H1 (cell line): ENCODE results near the gene ZFAND6. TPM values are rescaled to one million over a fixed set of nuclear protein-coding genes. Genes with fewer than 3 reads are reported as not detected.

Experiments
- EZH2 ChIP-seq: fragments of 200-600 bp; sonication (generic); IDR thresholded peaks from 2 replicates; pipeline ENCODE4 v1.7.1; 2012; ENCODE audit warnings: low read depth, mild to moderate bottlenecking, moderate library complexity, low read length, inconsistent platforms; ENCODE audit not compliant: severe bottlenecking
- JUND ChIP-seq: IDR thresholded peaks from 2 replicates; pipeline ENCODE4 v1.6.1; 2011; ENCODE audit warnings: mild to moderate bottlenecking, improper control_type of control experiment, low read length
- KDM4A ChIP-seq: IDR thresholded peaks from one replicate; pipeline ENCODE4 v1.7.1; 2012; ENCODE audit warnings: low read depth, mild to moderate bottlenecking, moderate library complexity, low read length, inconsistent platforms; ENCODE audit not compliant: severe bottlenecking
- NANOG ChIP-seq: IDR thresholded peaks from 2 replicates; pipeline ENCODE4 v1.6.1; 2011; ENCODE audit warnings: low read length, low read depth, mild to moderate bottlenecking, inconsistent platforms; ENCODE audit not compliant: insufficient read depth, poor library complexity, severe bottlenecking
- PHF8 ChIP-seq: fragments of 200-600 bp; sonication (generic); conservative IDR thresholded peaks from 2 replicates; pipeline ENCODE4 v1.7.1; 2012; ENCODE audit warnings: low read depth, mild to moderate bottlenecking, inconsistent platforms, low read length, moderate library complexity
- RBBP5 ChIP-seq: IDR thresholded peaks from 2 replicates; pipeline ENCODE4 v1.7.1; 2012; ENCODE audit warnings: low read depth, mild to moderate bottlenecking, inconsistent platforms, low read length, moderate library complexity, borderline replicate concordance
- RFX5 ChIP-seq: IDR thresholded peaks from 2 replicates; pipeline ENCODE4 v1.6.1; 2011; ENCODE audit warnings: low read depth, low read length, improper control_type of control experiment, borderline replicate concordance
- YY1 ChIP-seq: IDR thresholded peaks from 2 replicates; pipeline ENCODE4 v1.6.1; 2011; ENCODE audit warnings: low read depth, mild to moderate bottlenecking, low read length
- polyA plus RNA-seq, 7 experiments: library from polyadenylated mRNA; depleted of rRNA in 3 of 7; stranded (reverse) in 5 of 7; unstranded in 2 of 7; fragments of >200 nt in 5 of 7; fragments of 200-250 nt in 2 of 7; gene quantifications; 1 replicate in 5 of 7; 2 replicates in 1 of 7; 4 replicates in 1 of 7; pipeline versions ENCODE4 v1.2.1 to v1.2.3, GENCODE V29; 2011 to 2013; ENCODE audit warnings: missing spikeins in 2 of 7, mixed read lengths in 2 of 7
- total RNA-seq: library from RNA; stranded (reverse); fragmentation: NEBNext Ultra II Directional; extraction: Animal tissue kit (Norgen Biotek cat#: 25700); gene quantifications from 2 replicates; pipeline ENCODE4 v1.2.1, GENCODE V29; 2021
- TF ChIP-seq, protein P1 (sequence below): fragments of 300-600 bp; sonication (generic); IDR thresholded peaks from 2 replicates; pipeline ENCODE4 v1.7.1; 2012; ENCODE audit warnings: low read length, moderate library complexity, mild to moderate bottlenecking, inconsistent platforms; ENCODE audit not compliant: insufficient replicate concordance

ZFAND6 gene
- total and polyA plus RNA-seq, 2 of the 8 experiments (the other 6 are each of a cell fraction or from before 2014, with no cell fraction given): 136 to 237 TPM

GRCh38 chr15:80058851-80059785 is at the start of gene ZFAND6 (continued):
- TF ChIP-seq, protein P1, sequence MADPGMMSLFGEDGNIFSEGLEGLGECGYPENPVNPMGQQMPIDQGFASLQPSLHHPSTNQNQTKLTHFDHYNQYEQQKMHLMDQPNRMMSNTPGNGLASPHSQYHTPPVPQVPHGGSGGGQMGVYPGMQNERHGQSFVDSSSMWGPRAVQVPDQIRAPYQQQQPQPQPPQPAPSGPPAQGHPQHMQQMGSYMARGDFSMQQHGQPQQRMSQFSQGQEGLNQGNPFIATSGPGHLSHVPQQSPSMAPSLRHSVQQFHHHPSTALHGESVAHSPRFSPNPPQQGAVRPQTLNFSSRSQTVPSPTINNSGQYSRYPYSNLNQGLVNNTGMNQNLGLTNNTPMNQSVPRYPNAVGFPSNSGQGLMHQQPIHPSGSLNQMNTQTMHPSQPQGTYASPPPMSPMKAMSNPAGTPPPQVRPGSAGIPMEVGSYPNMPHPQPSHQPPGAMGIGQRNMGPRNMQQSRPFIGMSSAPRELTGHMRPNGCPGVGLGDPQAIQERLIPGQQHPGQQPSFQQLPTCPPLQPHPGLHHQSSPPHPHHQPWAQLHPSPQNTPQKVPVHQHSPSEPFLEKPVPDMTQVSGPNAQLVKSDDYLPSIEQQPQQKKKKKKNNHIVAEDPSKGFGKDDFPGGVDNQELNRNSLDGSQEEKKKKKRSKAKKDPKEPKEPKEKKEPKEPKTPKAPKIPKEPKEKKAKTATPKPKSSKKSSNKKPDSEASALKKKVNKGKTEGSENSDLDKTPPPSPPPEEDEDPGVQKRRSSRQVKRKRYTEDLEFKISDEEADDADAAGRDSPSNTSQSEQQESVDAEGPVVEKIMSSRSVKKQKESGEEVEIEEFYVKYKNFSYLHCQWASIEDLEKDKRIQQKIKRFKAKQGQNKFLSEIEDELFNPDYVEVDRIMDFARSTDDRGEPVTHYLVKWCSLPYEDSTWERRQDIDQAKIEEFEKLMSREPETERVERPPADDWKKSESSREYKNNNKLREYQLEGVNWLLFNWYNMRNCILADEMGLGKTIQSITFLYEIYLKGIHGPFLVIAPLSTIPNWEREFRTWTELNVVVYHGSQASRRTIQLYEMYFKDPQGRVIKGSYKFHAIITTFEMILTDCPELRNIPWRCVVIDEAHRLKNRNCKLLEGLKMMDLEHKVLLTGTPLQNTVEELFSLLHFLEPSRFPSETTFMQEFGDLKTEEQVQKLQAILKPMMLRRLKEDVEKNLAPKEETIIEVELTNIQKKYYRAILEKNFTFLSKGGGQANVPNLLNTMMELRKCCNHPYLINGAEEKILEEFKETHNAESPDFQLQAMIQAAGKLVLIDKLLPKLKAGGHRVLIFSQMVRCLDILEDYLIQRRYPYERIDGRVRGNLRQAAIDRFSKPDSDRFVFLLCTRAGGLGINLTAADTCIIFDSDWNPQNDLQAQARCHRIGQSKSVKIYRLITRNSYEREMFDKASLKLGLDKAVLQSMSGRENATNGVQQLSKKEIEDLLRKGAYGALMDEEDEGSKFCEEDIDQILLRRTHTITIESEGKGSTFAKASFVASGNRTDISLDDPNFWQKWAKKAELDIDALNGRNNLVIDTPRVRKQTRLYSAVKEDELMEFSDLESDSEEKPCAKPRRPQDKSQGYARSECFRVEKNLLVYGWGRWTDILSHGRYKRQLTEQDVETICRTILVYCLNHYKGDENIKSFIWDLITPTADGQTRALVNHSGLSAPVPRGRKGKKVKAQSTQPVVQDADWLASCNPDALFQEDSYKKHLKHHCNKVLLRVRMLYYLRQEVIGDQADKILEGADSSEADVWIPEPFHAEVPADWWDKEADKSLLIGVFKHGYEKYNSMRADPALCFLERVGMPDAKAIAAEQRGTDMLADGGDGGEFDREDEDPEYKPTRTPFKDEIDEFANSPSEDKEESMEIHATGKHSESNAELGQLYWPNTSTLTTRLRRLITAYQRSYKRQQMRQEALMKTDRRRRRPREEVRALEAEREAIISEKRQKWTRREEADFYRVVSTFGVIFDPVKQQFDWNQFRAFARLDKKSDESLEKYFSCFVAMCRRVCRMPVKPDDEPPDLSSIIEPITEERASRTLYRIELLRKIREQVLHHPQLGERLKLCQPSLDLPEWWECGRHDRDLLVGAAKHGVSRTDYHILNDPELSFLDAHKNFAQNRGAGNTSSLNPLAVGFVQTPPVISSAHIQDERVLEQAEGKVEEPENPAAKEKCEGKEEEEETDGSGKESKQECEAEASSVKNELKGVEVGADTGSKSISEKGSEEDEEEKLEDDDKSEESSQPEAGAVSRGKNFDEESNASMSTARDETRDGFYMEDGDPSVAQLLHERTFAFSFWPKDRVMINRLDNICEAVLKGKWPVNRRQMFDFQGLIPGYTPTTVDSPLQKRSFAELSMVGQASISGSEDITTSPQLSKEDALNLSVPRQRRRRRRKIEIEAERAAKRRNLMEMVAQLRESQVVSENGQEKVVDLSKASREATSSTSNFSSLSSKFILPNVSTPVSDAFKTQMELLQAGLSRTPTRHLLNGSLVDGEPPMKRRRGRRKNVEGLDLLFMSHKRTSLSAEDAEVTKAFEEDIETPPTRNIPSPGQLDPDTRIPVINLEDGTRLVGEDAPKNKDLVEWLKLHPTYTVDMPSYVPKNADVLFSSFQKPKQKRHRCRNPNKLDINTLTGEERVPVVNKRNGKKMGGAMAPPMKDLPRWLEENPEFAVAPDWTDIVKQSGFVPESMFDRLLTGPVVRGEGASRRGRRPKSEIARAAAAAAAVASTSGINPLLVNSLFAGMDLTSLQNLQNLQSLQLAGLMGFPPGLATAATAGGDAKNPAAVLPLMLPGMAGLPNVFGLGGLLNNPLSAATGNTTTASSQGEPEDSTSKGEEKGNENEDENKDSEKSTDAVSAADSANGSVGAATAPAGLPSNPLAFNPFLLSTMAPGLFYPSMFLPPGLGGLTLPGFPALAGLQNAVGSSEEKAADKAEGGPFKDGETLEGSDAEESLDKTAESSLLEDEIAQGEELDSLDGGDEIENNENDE: no peak
- TF ChIP-seq PHF8: peak; percentile 12; the same call in 1 of the 2 replicates
- no peak for TF ChIP-seq RFX5
- TF ChIP-seq EZH2: no peak
- no peak for TF ChIP-seq JUND
- peak; percentile 21 for TF ChIP-seq KDM4A
- TF ChIP-seq NANOG: peak; percentile 1
- 0 out of 2 replicates have a peak, but pooled peaks have one; percentile 47 for TF ChIP-seq RBBP5
- TF ChIP-seq YY1: no peak
